ENCODE measurements around the gene CXXC4.

The CXXC4 gene

DNA sequence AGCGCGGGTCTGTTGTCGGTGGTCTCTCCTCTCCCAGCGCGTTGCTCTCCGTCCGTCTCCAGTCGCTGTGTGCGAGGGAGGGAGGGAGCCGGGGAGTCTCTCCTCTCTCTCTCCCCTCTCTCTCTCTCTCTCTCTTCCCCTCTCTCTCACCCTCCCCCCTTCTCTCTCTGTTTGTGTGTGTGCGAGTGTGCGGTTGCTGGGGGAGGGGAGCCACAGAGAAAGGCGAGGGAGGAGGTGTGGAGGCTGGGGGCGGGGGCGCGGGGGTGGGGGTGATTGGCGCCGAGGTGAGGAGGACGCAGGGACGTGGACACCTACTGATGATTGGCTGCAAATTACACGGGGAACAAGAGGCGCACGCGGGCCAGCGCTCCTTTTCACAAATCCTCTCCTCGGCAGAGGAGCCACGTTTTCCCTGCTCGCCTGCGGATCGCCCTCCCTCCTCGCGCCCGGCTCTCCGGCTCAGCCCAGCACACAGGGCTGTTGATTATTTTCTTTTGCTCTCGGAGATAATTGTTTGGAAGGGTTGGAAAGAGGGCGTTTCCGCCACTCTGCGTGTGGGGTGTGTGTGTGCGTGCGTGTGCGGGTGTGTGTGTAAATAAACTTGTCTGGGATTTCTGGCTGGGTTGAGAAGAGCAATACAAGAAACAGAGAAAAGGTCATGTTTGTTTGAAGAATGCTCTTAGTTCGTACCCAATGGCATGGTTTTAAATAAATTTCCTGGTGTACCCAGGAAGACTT lies at the start of gene CXXC4:
TSS of gene CXXC4 (minus strand) at position 73 of the 738 bp plus-strand sequence. CDS start 3,092 bp downstream, outside the sequence.
- no peak for DNase-seq (ENCODE audit: low read depth in 2 of 2)

DNA sequence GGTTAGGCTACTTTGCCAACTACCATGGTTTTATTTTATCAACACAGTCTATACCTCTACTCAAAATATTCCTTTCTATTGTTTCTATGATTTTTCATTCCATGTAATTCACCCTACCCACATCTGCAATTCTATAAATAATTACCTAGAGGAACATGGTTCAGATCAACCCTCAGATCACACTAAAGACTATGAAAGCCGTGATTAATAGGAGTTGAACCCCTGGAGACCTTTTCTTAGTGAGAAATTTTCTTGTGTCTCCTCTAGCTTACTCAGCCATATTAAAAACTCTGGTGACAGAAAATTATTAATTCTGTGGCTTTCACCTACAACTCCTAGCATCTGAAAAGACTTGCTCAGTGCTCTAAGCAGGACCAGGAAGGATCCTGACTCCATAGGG lies 38.5 kb upstream of the CXXC4 start:
- DNase-seq (ENCODE audit: low read depth in 2 of 2): no peak

DNA sequence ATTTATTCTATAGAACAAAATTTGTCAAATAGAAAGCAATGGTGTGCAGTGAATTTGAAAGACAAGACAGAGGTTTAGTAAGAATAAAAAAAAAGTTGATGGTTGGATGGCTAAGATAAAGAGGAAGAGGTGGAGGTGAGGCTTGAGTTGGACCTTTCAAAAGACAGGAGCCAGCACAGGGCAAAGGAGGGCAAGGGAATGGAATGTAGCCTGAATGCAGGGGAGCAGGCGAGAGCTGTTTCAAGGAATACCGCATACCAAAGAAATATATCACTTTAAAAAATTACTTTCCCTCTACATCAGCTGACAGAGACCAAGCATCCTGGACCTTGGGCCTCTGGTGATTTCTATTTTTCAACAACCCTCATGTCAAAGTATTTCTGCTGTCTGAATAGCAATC lies 38.0 kb upstream of the CXXC4 start:
- no peak for DNase-seq (ENCODE audit: low read depth in 2 of 2)

- DNase-seq (ENCODE audit: low read depth in 2 of 2): no peak
Observed at GRCh38 chr4:104531390-104531789, 36.7 kb upstream of the CXXC4 start.

GRCh38 chr4:104530426-104530825 lies 35.7 kb upstream of the CXXC4 start:
- DNase-seq (ENCODE audit: low read depth in 2 of 2): no peak

DNA sequence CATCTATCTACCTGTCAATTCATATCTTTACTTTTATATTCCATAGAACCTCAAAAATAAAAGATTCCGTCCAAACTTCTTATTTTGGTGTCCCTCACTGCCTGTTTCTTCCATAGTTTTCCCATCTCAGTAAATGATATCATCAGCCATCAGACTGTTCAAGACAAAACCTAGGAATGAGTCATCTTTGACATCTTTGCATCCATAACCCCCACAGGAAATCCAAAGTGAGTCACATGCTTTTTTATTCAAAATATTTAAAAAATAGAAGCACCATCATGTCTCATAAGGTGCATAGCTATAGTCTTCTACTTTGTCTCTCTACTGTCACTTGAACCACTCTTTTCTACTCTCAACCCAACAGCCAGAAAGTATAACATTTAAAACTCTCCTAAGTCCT lies 29.9 kb upstream of the CXXC4 start:
- DNase-seq (ENCODE audit: low read depth in 2 of 2): no peak

- no peak for DNase-seq (ENCODE audit: low read depth in 2 of 2)
Observed at GRCh38 chr4:104524026-104524425, 29.3 kb upstream of the CXXC4 start.

GRCh38 chr4:104519588-104519987 lies 24.9 kb upstream of the CXXC4 start:
- DNase-seq (ENCODE audit: low read depth in 2 of 2): no peak

GRCh38 chr4:104516884-104517283 lies 22.2 kb upstream of the CXXC4 start:
- no peak for DNase-seq (ENCODE audit: low read depth in 2 of 2)

DNA sequence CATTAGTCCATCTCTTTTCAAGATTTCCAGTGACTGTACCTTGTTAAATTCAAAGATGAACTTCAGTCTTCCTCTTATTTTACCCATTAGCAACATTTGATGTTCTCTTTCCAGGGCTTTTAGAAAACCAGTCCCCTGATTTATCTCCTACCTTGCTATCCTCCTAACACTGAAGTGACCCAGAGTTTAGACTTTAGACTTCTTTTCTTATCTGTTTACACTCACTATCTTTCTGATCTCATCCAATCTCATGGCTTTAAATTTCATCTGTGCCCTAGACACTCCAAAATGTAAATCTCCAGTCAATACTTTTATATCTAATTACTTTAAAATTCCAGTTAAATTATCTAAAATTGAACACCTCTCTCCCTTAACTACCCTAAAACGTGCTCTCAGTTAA lies 13.5 kb upstream of the CXXC4 start:
- no peak for DNase-seq (ENCODE audit: low read depth in 2 of 2)

DNA sequence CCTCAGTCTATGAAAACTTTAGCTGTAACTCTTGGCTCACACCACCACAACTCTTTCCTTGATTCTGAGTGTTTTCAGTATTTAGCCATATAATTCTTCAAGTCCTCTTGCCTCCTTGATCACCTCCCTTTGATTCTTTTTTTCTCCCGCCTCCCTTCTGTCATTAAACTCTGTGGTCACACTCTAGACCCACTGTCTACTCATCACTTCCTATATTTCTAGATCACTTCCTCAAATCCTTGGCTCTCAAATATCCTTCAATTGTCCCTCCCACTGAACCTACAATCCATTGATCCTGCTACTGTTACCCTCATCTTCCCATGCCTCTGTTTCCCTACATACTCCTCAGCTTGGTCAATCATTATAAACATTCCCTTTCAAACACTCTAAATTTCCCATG lies 12.4 kb upstream of the CXXC4 start:
- DNase-seq (ENCODE audit: low read depth in 2 of 2): no peak

GRCh38 chr4:104504536-104504935 lies 9.8 kb upstream of the CXXC4 start:
- DNase-seq (ENCODE audit: low read depth in 2 of 2): no peak

GRCh38 chr4:104502471-104502870 lies 7.8 kb upstream of the CXXC4 start:
- no peak for DNase-seq (ENCODE audit: low read depth in 2 of 2)

DNA sequence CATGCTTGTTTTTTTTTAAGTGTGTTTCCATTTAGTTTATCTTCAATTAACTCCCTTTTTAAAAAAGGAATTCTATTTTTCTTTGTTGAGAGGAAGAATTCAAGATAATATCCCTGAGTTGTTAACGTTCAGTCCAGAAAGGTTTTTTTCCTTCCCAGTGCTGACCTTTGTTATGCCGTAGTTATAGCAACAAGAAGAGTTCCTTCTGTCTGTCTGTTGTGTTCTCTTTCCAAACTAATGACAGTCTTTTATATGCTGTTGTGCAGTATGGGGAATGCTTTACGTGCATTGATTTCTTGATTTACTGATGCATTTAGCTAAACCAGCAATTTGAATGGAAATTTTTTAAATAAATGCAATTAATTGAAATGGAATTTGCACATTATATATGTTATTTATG lies 6.6 kb upstream of the CXXC4 start:
- no peak for DNase-seq (ENCODE audit: low read depth in 2 of 2)

GRCh38 chr4:104500442-104500841 lies 5.7 kb upstream of the CXXC4 start:
- no peak for DNase-seq (ENCODE audit: low read depth in 2 of 2)

GRCh38 chr4:104494185-104494584 lies 509 bp downstream of the CXXC4 start:
- no peak for DNase-seq (ENCODE audit: low read depth in 2 of 2)

DNA sequence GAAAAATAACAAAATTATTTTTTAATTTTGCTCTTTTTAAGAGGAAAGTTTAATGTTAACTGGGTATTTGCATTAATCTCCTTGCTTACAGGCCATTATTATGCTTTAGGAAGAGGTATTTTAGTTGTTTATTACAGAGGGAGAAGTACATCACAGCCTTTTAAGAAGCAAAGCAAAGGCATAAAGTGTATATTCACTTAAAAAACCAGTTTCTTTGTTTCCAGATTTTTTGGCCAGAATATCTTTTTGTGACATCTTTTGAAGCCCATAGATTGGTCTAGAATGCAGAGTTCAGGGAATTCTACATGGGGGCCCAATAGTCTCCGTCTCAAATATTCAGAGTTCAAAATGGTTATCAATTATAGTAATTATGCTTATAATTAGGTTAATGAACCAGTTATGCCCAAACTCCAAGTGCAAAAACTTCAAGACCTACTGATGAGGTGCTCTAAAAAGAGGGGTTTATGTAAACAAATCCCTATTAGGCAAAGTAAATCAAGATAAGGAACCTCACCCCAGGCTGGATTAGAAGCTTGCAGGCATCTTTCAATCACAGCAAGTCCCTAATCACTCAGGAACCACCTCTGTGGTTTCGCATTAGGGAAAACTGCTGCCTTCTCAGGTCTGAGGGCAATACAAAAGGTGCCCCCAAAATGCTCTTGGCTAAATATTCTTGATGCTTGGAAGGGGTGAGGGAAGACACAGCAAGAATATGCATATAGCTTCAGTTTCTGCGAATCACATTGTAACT lies 1.4 kb downstream of the CXXC4 start:
- DNase-seq (ENCODE audit: low read depth in 2 of 2): no peak

DNA sequence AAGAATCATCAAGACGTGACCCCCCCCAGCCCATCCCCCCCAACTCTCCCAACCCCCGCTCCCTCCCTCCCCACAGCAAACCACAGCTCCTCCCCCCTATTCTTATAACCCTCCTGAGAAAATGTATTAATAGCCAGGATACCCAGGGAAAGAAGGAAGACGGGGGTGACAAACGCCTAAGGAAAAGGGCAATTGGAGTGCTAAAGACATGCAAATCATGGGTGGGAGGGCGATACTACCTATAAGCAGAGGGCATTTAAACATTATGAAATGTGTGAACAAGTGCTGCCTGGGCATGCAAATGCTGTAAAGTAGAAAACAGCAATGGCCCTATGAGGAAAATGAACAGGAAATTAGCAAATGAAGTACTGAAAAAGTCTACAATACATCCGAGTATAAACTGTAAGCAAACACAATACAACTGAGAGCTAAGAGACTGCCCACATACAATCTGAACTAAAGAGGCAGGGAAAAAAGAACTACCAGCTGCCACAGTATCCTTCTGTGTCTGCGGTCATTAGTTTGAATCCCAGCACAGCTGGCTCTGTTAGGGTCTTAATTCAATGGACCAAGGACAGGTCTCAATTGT lies 2.4 kb downstream of the CXXC4 start:
- DNase-seq (ENCODE audit: low read depth in 2 of 2): no peak

DNA sequence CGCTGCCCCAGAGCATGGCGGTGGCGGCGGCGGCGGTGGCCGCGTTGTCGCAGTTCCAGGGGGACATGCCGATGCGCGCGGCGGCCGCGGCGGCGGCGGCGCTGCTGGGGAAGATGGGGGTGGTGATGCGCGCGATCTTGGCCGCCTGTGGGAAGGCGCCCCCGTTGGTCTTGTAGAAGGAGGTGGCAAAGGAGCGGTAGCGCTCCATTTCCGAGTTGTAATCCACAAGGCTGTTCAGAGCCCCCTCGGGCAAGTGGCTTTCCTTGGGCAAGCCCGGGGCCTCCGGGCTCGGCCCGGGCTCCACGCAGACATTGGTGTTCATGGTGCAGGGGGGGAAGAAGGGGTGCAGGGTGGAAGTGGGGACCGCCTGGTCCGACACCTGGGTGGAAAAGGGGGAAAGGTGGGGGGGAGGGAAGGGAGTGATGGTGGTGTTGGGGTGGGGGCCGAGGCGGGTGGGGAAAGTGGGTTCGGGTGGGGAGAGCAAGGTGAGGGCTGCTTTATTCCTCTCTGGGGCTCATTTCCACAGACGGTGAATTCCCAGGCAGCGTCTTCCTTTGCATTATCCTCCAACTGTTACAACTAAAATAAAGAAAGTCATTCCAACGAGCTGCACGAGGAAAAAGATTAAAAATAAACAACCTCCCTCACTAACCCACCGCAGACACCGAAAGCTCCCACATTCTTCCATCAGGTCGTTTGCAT lies 3.1 kb downstream of the CXXC4 start:
- DNase-seq (ENCODE audit: low read depth in 2 of 2): no peak

GRCh38 chr4:104490770-104491480 lies 3.8 kb downstream of the CXXC4 start:
- DNase-seq (ENCODE audit: low read depth in 2 of 2): no peak

- DNase-seq (ENCODE audit: low read depth in 2 of 2): no peak
Observed at GRCh38 chr4:104490096-104490769, 4.5 kb downstream of the CXXC4 start.

Data from stimulated activated CD4-positive, alpha-beta T cell treated with anti-CD3 and anti-CD28 coated beads, Interleukin-4, amount 100 ng/mL, for 48 hours (primary cell).